ENCODE measurements around the gene PFDN4. TPM values are rescaled to one million over a fixed set of nuclear protein-coding genes. Genes with fewer than 3 reads are reported as not detected.
"Not testable (repeated sequence)": the region's sequence is repeated elsewhere in the genome, so short reads cannot be mapped to it uniquely, and the experiment has no call there.

Gene PFDN4
- polyA plus RNA-seq, 3 donors = 45.3 to 63.9 (median 50.7) TPM

DNA sequence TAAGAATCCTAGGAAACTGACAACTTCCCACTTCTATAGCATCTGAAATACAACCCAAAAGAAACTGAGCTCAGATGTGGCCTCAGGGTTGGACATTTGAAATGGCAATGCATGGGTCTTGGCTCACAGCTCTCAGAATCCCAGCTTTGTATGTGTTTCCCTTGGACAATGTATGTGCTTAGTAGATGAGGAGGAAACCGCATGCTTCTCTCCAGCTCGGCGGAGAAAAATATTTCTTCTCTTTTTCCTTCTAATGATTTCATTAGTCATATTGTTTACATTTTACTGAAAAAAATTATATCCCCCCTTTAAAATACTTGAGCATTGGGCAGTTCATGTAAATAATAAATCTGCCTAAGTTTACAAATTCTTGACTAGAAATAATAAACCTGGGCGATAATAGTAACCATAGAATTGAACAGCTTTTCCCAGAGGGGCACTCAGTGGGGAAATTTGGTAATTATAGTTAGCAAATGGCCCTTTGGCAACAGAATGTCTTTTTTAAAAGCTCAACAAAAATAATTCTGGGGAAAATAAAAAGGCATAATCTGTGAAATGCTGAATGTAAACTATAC, 55.3 kb downstream of the PFDN4 start:
- no peak for DNase-seq

- DNase-seq = not testable (repeated sequence)
These were observed 57.9 kb downstream of the PFDN4 start for GRCh38 chr20:54265791-54266190.

DNA sequence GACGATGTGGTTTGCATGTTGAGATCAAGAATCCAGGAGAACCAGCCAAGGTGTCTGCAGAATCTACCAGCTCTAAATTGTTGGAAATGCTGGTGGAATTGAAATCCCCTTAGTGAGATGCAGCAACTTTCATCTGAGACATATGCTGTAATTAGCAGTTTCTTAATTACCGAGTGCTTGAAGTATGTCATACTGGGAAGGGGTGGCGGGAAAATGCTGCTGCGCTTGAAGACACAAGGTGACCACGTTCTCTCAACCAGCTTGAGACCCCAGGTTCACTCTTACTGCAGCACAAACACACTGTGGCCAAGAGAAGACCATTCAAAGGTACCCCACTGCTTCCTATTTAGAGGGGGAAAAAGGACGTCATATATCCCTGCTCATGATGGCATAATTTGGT, 59.0 kb downstream of the PFDN4 start:
- no peak for DNase-seq

DNA sequence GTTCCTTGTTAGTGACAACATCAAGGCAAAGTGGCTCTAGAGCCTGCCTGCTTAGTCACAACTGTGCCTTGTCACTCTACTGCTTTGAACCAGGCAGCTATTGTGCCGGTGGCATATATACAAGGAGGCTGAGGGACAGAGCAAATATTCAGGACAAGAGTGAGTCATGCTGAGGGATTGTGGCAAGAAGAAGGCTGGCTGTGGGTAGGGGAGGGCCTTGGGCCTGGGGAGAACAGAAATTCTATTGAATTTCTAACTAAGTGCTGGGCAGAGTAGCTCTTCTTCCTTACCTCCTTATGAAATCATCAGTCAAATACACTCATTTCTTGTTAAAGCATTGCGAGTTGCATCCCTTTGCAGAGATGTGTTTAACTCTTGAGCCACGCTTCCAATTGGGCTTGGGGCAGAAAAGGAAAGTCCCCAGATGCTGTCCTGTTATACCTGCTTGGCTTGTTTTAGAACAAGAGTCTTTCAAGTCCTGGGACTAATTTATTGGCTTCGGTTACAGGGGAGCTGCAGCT, 59.7 kb downstream of the PFDN4 start:
- DNase-seq = no peak

DNA sequence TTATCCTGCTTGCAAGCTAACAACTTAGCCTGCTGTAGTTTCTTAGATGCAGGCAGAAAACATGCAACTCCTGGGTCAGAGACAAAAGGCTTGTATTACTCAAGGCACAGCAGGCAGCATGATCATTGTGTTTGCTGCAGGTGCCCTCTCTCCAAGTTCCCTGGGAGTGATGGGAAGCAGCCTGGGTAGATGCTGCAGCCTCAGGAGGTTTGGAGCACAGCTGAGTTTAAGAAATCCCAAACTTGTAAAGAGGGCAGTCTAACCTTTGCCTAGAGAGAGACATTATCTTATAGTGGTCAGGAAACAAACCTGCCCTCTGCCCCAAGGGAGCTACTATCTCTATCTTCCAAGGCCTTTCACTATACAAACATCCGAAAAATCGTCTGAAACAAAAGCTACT, 61.1 kb downstream of the PFDN4 start:
- no peak for DNase-seq

Other genes starting within 250 kb of the PFDN4 start
- gene BCAS1, start 137.5 kb upstream of the PFDN4 start, polyA plus RNA-seq (ENCODE audit: insufficient read length in 3 of 3) = 1 to 10 TPM; 2.6 to 4.6 (median 3.2) TPM
- gene CYP24A1, start 34.1 kb upstream of the PFDN4 start, polyA plus RNA-seq (ENCODE audit: insufficient read length in 3 of 3) = 1 to 10 TPM in 2 of 3 donors, under 1 TPM in 1; 0.81 to 4.1 (median 1.4) TPM